HS-27A (cell line): ENCODE measurements around the gene NUP188.

Experiments used
- DNase-seq: peaks from one replicate; pipeline ENCODE4 v3.0.0-alpha.2; 2012; ENCODE audit warnings: low read depth, missing footprints

The NUP188 gene

GRCh38 chr9:129007766-129008468 lies 60.4 kb downstream of the NUP188 start:
- DNase-seq = no peak

GRCh38 chr9:129008469-129008965 lies 61.0 kb downstream of the NUP188 start:
- DNase-seq = no peak

GRCh38 chr9:129008986-129009583 lies 61.6 kb downstream of the NUP188 start:
- DNase-seq = no peak

- DNase-seq = no peak
These were observed 62.2 kb downstream of the NUP188 start for GRCh38 chr9:129009584-129010141.

- DNase-seq = no peak
These were observed 62.9 kb downstream of the NUP188 start for GRCh38 chr9:129010267-129010975.

- no peak for DNase-seq
These were observed 63.7 kb downstream of the NUP188 start for GRCh38 chr9:129011170-129011569.

- DNase-seq = no peak
These were observed 64.3 kb downstream of the NUP188 start for GRCh38 chr9:129011761-129012181.

- DNase-seq = no peak
These were observed 64.8 kb downstream of the NUP188 start for GRCh38 chr9:129012343-129012742.

GRCh38 chr9:129012893-129013448 lies 65.5 kb downstream of the NUP188 start:
- DNase-seq = no peak

GRCh38 chr9:129013674-129014073 lies 66.2 kb downstream of the NUP188 start:
- DNase-seq = no peak

- no peak for DNase-seq
These were observed 66.6 kb downstream of the NUP188 start for GRCh38 chr9:129014124-129014523.

- DNase-seq = no peak
These were observed 67.1 kb downstream of the NUP188 start for GRCh38 chr9:129014608-129015007.

GRCh38 chr9:129021091-129021490 lies 73.6 kb downstream of the NUP188 start:
- no peak for DNase-seq

- no peak for DNase-seq
These were observed 74.5 kb downstream of the NUP188 start for GRCh38 chr9:129022037-129022436.

GRCh38 chr9:129023036-129023907 lies 75.8 kb downstream of the NUP188 start:
- DNase-seq = no peak

GRCh38 chr9:129023908-129024233 lies 76.4 kb downstream of the NUP188 start:
- DNase-seq = no peak

GRCh38 chr9:129026442-129027223 lies 79.1 kb downstream of the NUP188 start:
- no peak for DNase-seq

- no peak for DNase-seq
These were observed 79.8 kb downstream of the NUP188 start for GRCh38 chr9:129027224-129027684.

GRCh38 chr9:129027685-129028191 lies 80.2 kb downstream of the NUP188 start:
- no peak for DNase-seq
